HG02884 (cell line): ENCODE measurements around the gene IL19.
"Not testable (repeated sequence)": the region's sequence is repeated elsewhere in the genome, so short reads cannot be mapped to it uniquely, and the experiment has no call there.

Experiments used
- ATAC-seq: cut with Tn5 transposase; IDR thresholded peaks from one replicate; pipeline ENCODE4 v1.9.1; 2021; ENCODE audit warnings: mild to moderate bottlenecking, moderate library complexity; ENCODE audit not compliant: unreplicated experiment

Gene IL19

GRCh38 chr1:206772243-206772937 lies 1.8 kb downstream of the IL19 start, which contains the start of gene IL10:
TSS of gene IL10 (minus strand) at chr1:206772494. CDS start at chr1:206772435, 59 bp downstream.
- no peak for ATAC-seq

- no peak for ATAC-seq
Observed at GRCh38 chr1:206774093-206774492, 3.5 kb downstream of the IL19 start.

- no peak for ATAC-seq
Observed at GRCh38 chr1:206776229-206776628, 5.7 kb downstream of the IL19 start.

GRCh38 chr1:206778031-206778430 lies 7.5 kb downstream of the IL19 start:
- ATAC-seq, result no peak

DNA sequence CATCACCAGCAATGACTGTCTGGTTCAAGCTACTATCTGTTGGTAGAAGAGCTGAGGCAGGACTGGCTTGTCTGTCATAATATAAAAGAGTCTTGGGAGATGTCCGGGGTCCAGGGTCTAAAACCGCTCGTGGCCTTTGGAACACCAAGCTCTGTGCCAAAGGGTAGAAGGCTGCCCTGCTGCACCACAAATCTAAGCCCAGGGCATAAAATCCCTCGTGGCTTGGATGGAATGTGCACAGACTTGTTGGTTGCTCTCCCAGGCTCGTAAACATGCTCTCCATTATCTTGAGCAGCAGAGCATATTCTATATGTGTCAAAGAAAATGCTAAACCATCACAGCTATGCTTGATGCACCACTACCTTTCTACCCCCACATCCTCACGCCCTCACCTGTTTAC lies 8.3 kb downstream of the IL19 start:
- ATAC-seq, result not testable (repeated sequence)

DNA sequence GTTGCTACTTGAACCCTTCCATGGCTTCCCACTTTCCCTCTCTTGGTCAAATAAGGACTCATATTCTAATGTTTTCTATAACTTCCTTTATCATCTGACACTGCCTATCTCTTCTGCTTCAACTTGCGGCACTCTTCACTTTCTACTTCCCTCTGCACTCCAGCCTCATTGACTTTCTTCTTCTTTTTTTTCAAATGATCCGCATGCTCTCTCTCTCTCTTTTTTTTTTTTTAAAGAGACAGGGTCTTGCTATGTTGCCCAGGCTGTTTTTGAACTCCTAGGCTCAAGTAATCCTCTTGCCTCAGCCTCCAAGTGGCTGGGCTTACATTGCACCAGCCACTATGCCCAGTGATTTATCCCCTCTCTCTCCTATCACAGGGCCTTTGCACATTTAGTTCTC lies 9.1 kb downstream of the IL19 start:
- ATAC-seq, result no peak

GRCh38 chr1:206782448-206782847 lies 11.9 kb downstream of the IL19 start:
- ATAC-seq, result no peak

GRCh38 chr1:206783506-206783905 lies 12.9 kb downstream of the IL19 start:
- no peak for ATAC-seq

DNA sequence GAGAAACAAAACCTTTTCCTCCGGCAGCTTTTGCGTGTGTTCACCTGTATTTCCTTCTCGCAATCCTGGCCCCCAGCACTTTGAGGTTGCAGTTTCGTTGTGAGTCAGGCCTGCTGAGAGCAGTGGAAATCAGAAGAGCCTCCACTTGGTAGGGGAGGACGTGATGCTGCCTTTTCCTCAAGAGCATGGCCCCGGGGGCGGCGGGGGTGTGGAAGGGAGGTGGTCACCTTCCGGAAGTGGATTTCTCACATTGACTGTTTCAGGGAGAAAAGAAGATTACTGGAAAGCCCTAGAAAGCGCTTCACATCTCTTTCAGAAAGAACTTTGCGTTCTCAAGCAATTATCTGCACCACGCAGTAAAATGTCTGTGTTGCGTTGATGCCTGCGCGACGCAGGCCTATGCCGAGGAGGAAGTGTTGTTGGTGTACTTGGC lies 13.9 kb downstream of the IL19 start:
- ATAC-seq, result peak; percentile 66

DNA sequence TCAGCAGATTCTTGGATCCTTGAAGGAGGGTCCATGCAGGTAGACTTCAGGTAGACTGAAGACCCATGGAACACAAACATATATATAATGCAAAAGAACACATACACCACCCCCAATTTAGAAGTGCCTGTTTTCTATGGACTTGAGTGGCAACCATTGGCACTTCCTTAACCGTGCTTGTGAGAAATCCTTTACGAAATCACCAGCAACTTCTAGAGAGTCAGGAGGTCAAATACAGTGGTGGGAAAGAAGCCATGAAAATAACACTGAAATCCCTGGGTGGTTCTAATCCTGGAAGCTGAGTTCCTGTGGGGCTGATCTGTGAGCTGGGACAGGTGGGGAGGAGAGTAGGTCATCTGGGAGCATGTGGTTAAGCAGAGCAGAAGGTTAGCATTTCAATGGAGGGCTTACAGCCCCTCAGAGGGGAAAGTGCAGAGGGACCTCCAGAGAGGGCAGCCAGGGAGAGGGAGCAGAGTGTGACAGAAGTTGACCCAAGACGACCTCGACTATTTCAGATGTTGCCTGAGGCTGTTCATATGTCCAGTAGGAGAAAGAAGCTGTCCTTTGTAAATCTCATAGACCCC lies 14.7 kb downstream of the IL19 start:
- no peak for ATAC-seq

GRCh38 chr1:206786212-206786886 lies 15.8 kb downstream of the IL19 start:
- ATAC-seq, result no peak

GRCh38 chr1:206787891-206788290 lies 17.3 kb downstream of the IL19 start:
- no peak for ATAC-seq

GRCh38 chr1:206788487-206789050 lies 18.0 kb downstream of the IL19 start:
- no peak for ATAC-seq

DNA sequence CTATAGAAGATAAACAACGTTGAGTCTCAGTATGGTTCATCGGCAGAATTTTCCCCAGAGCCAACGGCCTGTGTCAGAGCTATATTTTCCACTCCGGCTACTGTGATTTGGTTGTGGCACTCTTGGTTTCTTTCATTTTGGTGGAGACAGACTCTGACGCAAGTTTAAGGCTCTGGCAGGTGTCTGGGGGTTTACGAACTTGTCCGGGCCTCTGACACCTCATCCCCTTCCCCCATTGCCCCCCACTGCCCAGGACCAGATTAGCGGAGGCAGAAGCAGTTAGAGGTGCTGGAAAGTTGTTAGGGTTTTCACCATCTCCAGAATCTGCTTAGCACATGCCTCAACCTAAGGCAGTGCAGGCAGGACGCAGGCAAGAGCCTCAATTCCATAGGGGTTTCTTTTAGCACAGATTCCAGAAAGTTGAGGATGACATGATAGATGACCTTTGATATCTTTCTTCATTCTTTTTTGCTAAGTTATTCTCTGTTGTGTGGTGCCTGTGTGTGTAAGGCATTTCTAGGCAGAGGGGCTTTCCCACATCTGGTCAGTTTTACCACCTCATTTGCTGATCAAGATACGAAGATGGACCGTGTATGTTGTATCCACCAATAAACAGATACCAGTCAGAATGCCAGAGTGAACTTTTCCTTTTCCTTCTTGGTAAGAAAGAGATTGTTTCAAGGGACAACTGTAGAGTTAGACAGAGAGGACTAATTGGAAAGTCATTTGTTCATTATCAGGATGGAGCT lies 20.1 kb downstream of the IL19 start:
- ATAC-seq, result no peak

- ATAC-seq, result peak; percentile 50
Observed at GRCh38 chr1:206792939-206793607, 22.5 kb downstream of the IL19 start.

DNA sequence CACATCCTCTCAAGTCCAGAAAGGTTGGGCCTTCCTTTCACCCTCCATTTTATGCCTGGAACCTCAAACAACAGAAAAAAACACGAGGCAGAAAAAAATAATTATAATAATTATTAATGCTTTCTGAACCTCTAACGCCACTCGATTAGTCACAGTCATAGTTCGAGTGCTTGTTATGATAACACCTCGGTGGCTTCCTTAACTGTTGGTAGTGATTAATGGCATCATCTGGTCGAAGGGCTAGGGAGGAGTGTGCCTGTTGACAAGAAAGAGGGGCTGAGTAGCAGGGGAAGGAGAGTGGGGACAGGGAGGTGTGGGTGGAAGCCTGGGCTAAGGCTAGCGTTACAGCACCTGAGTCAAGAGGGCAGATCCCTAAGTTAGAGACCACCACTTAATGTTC lies 23.0 kb downstream of the IL19 start:
- ATAC-seq, result no peak

- ATAC-seq, result no peak
Observed at GRCh38 chr1:206794294-206794908, 23.8 kb downstream of the IL19 start.

GRCh38 chr1:206796116-206796515 lies 25.5 kb downstream of the IL19 start:
- ATAC-seq, result no peak

GRCh38 chr1:206796981-206797402 lies 26.4 kb downstream of the IL19 start:
- no peak for ATAC-seq
